HFFc6 (cell line): ENCODE measurements around the gene FAM120A. TPM values are rescaled to one million over a fixed set of nuclear protein-coding genes. Genes with fewer than 3 reads are reported as not detected.

Experiments used
- DNase-seq: peaks from one replicate; pipeline ENCODE4 v3.0.0-alpha.2; 2018
- H3K27ac Mint-ChIP-seq: 2 replicates; pipeline ENCODE4 v1.8.0; 2020; ENCODE audit warnings: mild to moderate bottlenecking, mixed read lengths
- H3K27me3 Mint-ChIP-seq: 2 replicates; pipeline ENCODE4 v1.8.0; 2021; ENCODE audit warnings: mild to moderate bottlenecking, moderate library complexity, mixed read lengths; ENCODE audit not compliant: insufficient read depth
- H3K36me3 Mint-ChIP-seq: 2 replicates; pipeline ENCODE4 v1.8.0; 2021; ENCODE audit warnings: low read depth, mixed read lengths
- H3K4me1 Mint-ChIP-seq: 2 replicates; pipeline ENCODE4 v1.8.0; 2020; ENCODE audit warnings: low read depth, mixed read lengths
- H3K4me3 Mint-ChIP-seq: 2 replicates; pipeline ENCODE4 v1.8.0; 2020; ENCODE audit warnings: mild to moderate bottlenecking, moderate library complexity, mixed read lengths
- H3K9me3 Mint-ChIP-seq: 2 replicates; pipeline ENCODE4 v1.8.0; 2020; ENCODE audit warnings: mild to moderate bottlenecking, mixed read lengths
- total RNA-seq, 6 experiments: library from RNA; stranded (reverse); fragmentation: NEBNext Ultra II Directional; extraction: Animal tissue kit (Norgen Biotek cat#: 25700); gene quantifications; 2 replicates in 1 of 6; 3 replicates in 5 of 6; pipeline ENCODE4 v1.2.3, GENCODE V29; 2021
- TF ChIP-seq, protein P1 (sequence below): fragments of 200-600 bp; sonication (generic); IDR thresholded peaks from 2 replicates; pipeline ENCODE4 v1.5.0; 2021; ENCODE audit warnings: antibody characterized with exemption, mild to moderate bottlenecking

The FAM120A gene
- total RNA-seq, 6 experiments from 2014 or later = 139 to 161 (median 155) TPM

DNA sequence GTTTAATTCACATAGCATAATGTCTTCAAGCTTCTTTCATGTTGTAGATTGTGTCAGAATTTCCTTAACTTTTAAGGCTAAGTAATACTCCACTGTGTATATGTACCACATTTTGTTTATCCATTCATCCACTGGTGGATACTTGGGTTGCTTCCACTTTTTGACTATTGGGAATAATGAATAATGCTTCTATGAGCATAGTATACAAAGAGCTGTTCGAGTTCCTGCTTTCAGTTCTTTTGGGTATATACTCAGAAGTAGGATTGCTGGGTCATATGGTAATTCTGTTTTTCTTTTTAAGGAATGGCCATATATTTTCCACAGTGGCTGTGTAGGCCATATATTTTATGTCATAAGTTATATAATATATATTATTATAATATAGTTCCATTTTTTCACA is 5.5 kb downstream of the FAM120A start:
- no peaks in the 10 kb centered on the region for H3K9me3 Mint-ChIP-seq
- peaks cover 72% of the 10 kb centered on the region for H3K4me1 Mint-ChIP-seq
- H3K4me3 Mint-ChIP-seq = no peak overlapping the region
- H3K27ac Mint-ChIP-seq = peak overlapping the region; percentile 32; the same call in 1 of the 2 replicates
- peaks cover 29% of the 10 kb centered on the region for H3K36me3 Mint-ChIP-seq
- H3K27me3 Mint-ChIP-seq = peaks cover 3% of the 10 kb centered on the region
- DNase-seq = no peak
- TF ChIP-seq, protein P1, sequence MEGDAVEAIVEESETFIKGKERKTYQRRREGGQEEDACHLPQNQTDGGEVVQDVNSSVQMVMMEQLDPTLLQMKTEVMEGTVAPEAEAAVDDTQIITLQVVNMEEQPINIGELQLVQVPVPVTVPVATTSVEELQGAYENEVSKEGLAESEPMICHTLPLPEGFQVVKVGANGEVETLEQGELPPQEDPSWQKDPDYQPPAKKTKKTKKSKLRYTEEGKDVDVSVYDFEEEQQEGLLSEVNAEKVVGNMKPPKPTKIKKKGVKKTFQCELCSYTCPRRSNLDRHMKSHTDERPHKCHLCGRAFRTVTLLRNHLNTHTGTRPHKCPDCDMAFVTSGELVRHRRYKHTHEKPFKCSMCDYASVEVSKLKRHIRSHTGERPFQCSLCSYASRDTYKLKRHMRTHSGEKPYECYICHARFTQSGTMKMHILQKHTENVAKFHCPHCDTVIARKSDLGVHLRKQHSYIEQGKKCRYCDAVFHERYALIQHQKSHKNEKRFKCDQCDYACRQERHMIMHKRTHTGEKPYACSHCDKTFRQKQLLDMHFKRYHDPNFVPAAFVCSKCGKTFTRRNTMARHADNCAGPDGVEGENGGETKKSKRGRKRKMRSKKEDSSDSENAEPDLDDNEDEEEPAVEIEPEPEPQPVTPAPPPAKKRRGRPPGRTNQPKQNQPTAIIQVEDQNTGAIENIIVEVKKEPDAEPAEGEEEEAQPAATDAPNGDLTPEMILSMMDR = no peak

DNA sequence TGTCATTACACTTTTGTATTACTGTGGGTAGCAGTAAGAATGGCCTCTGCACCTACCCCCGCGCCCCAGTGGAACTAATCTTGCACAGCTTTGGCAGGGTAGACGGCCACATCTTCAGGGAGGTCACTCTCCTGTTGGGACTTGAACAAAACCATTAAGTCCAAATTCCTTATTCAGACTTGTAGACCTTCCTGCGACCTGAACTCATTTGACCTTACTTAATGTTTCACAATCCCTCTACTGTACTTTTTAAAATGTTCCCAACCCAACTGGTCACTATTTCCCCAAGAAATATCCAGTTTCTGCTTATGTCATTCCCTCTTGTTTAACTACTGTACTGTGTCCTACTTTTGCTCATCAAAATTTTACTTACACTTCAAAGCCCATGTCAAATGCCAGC is 7.2 kb downstream of the FAM120A start:
- no peak overlapping the region for H3K27ac Mint-ChIP-seq

GRCh38 chr9:93459432-93459847 is 8.0 kb downstream of the FAM120A start:
- Mint-ChIP-seq H3K4me3 (no peak overlapping the region), H3K27ac (peak overlapping the region; percentile 32; the same call in 1 of the 2 replicates), H3K27me3 (no peaks in the 10 kb centered on the region), H3K4me1 (peaks cover 83% of the 10 kb centered on the region), H3K36me3 (peaks cover 19% of the 10 kb centered on the region), H3K9me3 (no peaks in the 10 kb centered on the region)
- DNase-seq = no peak
- TF ChIP-seq, protein P1 = no peak

More for the DNA sequence above, 7.2 kb downstream of the FAM120A start:
- Mint-ChIP-seq H3K9me3 (no peaks in the 10 kb centered on the region), H3K4me1 (peaks cover 82% of the 10 kb centered on the region), H3K27me3 (no peaks in the 10 kb centered on the region), H3K4me3 (no peak overlapping the region), H3K36me3 (peaks cover 19% of the 10 kb centered on the region)
- TF ChIP-seq, protein P1 = no peak
- DNase-seq = no peak

DNA sequence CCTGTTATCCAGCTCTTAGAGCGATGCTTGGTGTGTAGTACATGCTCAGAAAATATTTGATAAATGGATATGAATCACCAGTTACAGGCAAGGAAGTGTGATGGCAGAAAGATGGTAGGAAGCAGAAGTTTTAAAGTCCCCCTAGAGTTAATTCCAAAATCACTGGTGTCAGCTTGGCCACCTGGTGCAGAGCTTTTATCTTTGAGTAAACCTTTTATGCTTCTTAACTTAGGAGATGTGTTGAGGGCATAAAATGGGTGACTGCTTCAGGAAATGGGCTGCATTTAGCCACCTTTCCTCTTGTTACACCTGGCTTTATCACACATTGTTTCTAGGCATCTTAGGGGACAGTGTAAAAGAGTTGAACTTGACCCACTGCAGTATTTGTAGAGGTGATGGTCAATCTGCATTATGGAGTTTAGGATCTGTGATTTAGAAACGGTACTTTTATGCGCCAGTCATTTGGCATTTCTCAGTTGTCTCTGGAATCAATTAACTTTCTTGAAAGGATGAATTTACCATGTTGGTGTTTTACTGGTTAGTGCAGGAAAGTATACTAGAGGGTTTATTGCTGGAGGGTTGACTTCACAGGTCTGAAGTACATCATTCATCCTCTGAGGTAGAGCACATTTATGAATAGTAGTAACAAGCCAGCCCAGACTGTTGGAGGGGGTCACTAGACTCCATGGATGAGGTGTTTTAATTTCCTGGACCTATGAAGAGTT is 9.4 kb downstream of the FAM120A start:
- TF ChIP-seq, protein P1 = no peak
- no peak overlapping the region for H3K4me3 Mint-ChIP-seq
- peak overlapping the region; percentile 46 for H3K27ac Mint-ChIP-seq
- H3K36me3 Mint-ChIP-seq = peaks cover 19% of the 10 kb centered on the region
- DNase-seq = no peak
- peaks cover 78% of the 10 kb centered on the region for H3K4me1 Mint-ChIP-seq
- H3K27me3 Mint-ChIP-seq = no peaks in the 10 kb centered on the region
- no peaks in the 10 kb centered on the region for H3K9me3 Mint-ChIP-seq

DNA sequence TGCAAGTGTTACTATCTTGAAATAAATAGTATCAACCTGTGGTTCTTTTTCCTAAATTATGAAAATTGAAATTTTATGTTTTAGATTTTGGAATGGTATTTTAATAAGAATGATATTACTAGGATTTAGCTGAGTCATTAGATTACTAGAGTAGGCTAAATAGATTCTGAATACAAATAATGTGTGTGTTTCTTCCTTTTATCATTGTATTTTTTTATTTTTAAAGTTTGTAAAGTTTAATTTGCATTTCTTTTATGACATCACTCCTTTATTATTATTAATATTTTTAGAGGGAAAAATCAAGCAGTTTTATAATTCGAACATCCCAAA is 9.9 kb downstream of the FAM120A start:
- Mint-ChIP-seq H3K27me3 (no peaks in the 10 kb centered on the region), H3K27ac (no peak overlapping the region), H3K9me3 (no peaks in the 10 kb centered on the region), H3K4me1 (peaks cover 78% of the 10 kb centered on the region), H3K36me3 (peaks cover 17% of the 10 kb centered on the region), H3K4me3 (no peak overlapping the region)
- TF ChIP-seq, protein P1 = no peak
- no peak for DNase-seq
